Fibroblast of skin of back (primary cell): ENCODE measurements around the gene CRP.
"Not testable (repeated sequence)": the region's sequence is repeated elsewhere in the genome, so short reads cannot be mapped to it uniquely, and the experiment has no call there.

Experiments
- DNase-seq: peaks from one replicate; pipeline ENCODE4 v3.0.0-alpha.2; 2013

Gene CRP

DNA sequence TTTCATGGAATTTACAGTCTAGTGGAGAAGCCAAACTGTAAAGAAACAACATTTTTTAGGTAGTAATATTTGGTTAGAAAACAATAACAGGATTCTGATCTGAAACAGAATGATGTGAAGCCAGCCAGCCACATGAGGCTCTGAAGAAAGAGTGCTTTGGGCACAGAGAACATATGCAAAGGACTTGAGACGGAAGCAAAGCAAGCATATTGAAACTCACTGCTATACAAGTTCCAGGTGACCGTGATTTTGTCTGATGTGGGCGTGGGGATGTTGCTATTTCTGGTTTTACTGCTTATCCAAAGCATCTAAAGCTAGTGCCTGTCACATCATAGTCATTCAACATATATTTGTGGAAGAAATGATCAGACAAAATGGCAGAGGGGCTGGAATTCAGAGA is 14.7 kb downstream of the CRP start:
- DNase-seq, result no peak

DNA sequence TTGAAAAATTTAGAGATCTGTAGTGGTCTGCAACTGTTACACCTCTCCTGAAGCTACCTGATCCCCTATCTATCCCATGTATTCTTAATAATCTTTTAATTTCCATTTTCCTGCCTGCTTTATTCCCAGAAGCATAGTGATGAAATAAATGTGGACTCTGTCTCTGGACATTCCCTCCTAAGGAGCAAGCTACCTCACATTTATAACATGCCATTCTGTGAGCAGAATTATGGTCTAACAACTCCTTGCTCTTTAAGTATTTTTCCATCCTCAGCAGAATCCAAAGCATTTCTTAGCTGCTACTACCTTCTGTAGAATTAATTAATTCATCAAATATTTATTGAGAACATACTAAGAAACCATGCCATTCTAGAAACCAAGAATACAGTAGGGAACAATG is 15.1 kb downstream of the CRP start:
- no peak for DNase-seq

DNA sequence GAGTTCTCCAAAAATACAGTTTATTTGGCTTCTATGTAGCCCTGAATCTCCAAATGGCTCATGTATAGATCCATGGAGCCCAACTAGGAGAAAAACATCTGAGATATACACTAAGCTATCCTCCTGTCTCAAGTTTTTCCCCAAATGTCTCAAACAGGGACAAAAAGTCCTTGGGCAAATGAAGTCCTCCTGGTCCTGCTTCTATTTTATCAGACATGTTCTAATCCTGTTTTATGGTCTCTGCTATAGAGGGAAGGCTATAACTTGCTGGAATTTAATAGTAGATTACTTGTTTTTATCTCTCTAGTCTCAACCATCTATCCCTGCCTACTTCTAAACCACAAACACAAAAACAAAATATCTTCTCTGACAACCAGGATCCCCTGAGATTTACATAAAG is 26.9 kb downstream of the CRP start:
- no peak for DNase-seq

DNA sequence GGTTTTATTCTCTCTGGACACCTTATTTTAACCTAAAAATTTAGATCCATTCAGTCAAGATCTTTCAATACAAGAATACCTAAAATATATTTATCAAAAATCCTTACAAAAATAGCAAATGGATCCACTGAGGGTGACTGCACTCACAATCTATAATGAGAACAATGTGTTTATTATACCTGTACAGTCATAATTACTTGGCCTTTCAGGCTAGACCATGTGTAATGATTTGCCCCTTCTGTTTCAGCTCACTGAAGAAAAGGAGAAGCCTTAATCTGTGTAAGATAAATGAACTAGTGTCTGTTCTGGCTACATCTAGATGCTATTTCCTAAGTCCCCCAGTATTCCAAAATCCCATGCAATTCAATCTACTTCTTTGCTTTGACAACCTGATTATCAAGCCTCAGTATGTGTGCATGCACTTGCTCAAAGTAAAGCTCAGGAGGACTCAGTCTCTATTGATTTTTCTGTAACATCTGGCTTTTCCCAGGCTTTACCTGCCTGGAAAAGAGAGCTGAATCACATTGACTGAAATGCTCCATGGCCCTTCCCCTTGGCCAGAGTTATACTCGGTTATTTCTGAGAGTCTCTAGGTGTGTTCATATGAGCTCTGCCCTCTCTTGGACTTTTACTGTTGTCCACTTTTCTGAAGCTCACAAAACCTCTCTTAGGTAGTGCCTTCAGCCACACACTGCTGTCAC is 27.6 kb downstream of the CRP start:
- DNase-seq, result no peak

GRCh38 chr1:159678939-159679338 is 35.5 kb downstream of the CRP start:
- no peak for DNase-seq

DNA sequence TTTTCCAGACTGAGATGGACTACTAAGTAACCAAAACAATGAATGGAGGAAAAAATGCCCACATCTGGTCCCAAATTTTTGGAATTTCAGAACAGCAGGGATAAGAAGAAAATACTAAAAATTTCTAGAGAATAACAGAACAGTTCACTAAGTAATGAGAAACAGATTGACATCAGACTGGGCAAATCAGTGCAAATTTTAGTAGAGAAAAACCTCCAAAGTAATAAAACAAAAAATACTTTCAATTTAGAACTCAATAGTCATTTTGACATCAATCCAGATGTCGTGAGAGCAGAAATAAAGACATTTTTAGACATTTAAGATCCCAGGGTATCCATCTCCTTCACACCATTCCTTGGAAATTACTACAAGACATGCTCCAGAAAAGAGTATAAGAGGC is 39.3 kb downstream of the CRP start:
- DNase-seq, result peak; percentile 66

- not testable (repeated sequence) for DNase-seq
These were observed 42.0 kb downstream of the CRP start for GRCh38 chr1:159672390-159672789.

- no peak for DNase-seq
These were observed 45.1 kb downstream of the CRP start for GRCh38 chr1:159669338-159669737.

- no peak for DNase-seq
These were observed 45.6 kb downstream of the CRP start for GRCh38 chr1:159668739-159669138.

DNA sequence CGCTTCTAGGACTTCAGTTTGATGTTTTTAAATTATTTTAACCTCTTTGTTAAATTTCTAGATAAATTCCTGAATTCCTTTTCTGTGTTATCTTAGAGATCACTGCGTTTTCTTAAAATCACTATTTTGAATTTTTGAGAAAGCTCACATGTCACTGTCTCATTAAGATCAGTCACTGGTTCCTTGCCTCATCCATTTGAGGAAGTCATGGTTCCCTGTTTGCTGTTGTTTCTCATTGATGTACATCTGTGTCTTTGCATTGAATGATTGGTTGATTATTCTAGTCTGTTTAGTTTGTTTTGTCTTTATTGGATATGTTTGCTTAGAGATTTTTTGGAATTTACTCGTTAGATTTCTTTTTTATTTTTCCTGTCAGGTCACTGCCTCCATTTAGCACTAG is 50.1 kb downstream of the CRP start:
- no peak for DNase-seq

DNA sequence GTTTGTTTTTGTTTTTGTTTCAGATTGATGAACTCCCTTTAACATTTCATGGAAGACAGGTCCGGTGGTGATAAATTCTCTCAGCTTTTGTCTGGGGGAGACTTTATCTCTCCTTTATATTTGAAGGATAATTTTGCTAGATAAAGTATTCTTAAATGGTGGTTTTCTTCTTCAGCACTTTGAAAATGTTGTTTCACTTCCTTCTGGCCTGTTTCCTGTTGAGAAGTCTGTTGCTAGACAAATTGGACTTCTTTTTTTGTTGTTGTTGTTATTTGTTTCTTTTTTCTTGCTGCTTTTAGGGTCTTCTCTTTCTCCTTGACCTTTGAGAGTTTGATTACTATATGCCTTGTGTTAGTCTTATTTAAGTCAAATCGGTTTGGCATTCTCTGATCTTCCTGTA is 50.8 kb downstream of the CRP start:
- DNase-seq, result no peak
